CD4-positive, CD25-positive, alpha-beta regulatory T cell (primary cell): Measurements from ENCODE around the gene FHAD1. TPM values are rescaled to one million over a fixed set of nuclear protein-coding genes. Genes with fewer than 3 reads are reported as not detected.
A peak's percentile ranks its signal among the peaks of the same experiment; 100 is the strongest.
"Not testable (repeated sequence)": the region's sequence is repeated elsewhere in the genome, so short reads cannot be mapped to it uniquely, and the experiment has no call there.

ENCODE experiments used
- ATAC-seq, 2 donors: fragments of 150-1000 bp; cut with Tn5 transposase; one replicate each; pipeline ENCODE4 v1.10.0; 2021; ENCODE audit warnings: low read depth in 2 of 2, moderate number of reproducible peaks in 2 of 2, moderate library complexity in 1 of 2
- DNase-seq, 3 donors: peaks; one replicate each; pipeline versions ENCODE4 v3.0.0 to v3.0.0-alpha.2; 2012 to 2022; ENCODE audit warnings: mixed read lengths in 1 of 3
- H3K27ac ChIP-seq: one replicate; pipeline ENCODE4 v1.7.0; 2013; ENCODE audit warnings: mild to moderate bottlenecking, low read length; ENCODE audit not compliant: insufficient read depth, poor library complexity, severe bottlenecking
- H3K27me3 ChIP-seq: one replicate; pipeline ENCODE4 v1.7.0; 2013; ENCODE audit warnings: low read length; ENCODE audit not compliant: control insufficient read depth, insufficient read depth
- H3K36me3 ChIP-seq: one replicate; pipeline ENCODE4 v1.7.0; 2013; ENCODE audit warnings: mild to moderate bottlenecking, low read length, moderate library complexity; ENCODE audit not compliant: control insufficient read depth, insufficient read depth
- H3K4me1 ChIP-seq: 2 replicates; pipeline ENCODE4 v1.7.0; 2013; ENCODE audit warnings: mild to moderate bottlenecking, low read length; ENCODE audit not compliant: insufficient read depth, control insufficient read depth, poor library complexity, severe bottlenecking
- H3K4me3 ChIP-seq: one replicate; pipeline ENCODE4 v1.7.0; 2013; ENCODE audit warnings: low read depth, mild to moderate bottlenecking, low read length, moderate library complexity
- H3K9me3 ChIP-seq, 2 experiments: 1 replicate in 1 of 2; 2 replicates in 1 of 2; pipeline ENCODE4 v1.7.0; 2013; ENCODE audit warnings: low read length in 2 of 2, mild to moderate bottlenecking in 1 of 2, moderate library complexity in 1 of 2; ENCODE audit not compliant: control insufficient read depth in 2 of 2
- H3K27ac Mint-ChIP-seq, 3 donors: one replicate each; pipeline ENCODE4 v1.8.0; 2020 to 2022; ENCODE audit warnings: mild to moderate bottlenecking in 3 of 3, mixed read lengths in 3 of 3, moderate library complexity in 2 of 3
- H3K27me3 Mint-ChIP-seq: one replicate; pipeline ENCODE4 v1.8.0; 2022; ENCODE audit warnings: mild to moderate bottlenecking, mixed read lengths
- H3K36me3 Mint-ChIP-seq: one replicate; pipeline ENCODE4 v1.8.0; 2020; ENCODE audit warnings: mixed read lengths
- H3K4me1 Mint-ChIP-seq, 4 donors: one replicate each; pipeline ENCODE4 v1.8.0; 2020 to 2022; ENCODE audit warnings: mixed read lengths in 4 of 4, mild to moderate bottlenecking in 1 of 4
- H3K4me3 Mint-ChIP-seq, 4 donors: one replicate each; pipeline ENCODE4 v1.8.0; 2020 to 2022; ENCODE audit warnings: mild to moderate bottlenecking in 4 of 4, mixed read lengths in 4 of 4, moderate library complexity in 3 of 4
- H3K9me3 Mint-ChIP-seq, 7 donors: one replicate each; pipeline ENCODE4 v1.8.0; 2020 to 2022; ENCODE audit warnings: mixed read lengths in 7 of 7, mild to moderate bottlenecking in 3 of 7, moderate library complexity in 2 of 7
- polyA plus RNA-seq, 4 donors: library from polyadenylated mRNA; unstranded; fragments of 300-500 nt; fragmentation: Illumina TruSeq; gene quantifications; one replicate each; pipeline ENCODE4 v1.2.3, GENCODE V29; 2021
- total RNA-seq: library from RNA; stranded (reverse); gene quantifications from one replicate; pipeline ENCODE4 v1.2.3, GENCODE V29; 2022

Gene FHAD1
- total and polyA plus RNA-seq, 5 donors from 2014 or later = not detected

DNA sequence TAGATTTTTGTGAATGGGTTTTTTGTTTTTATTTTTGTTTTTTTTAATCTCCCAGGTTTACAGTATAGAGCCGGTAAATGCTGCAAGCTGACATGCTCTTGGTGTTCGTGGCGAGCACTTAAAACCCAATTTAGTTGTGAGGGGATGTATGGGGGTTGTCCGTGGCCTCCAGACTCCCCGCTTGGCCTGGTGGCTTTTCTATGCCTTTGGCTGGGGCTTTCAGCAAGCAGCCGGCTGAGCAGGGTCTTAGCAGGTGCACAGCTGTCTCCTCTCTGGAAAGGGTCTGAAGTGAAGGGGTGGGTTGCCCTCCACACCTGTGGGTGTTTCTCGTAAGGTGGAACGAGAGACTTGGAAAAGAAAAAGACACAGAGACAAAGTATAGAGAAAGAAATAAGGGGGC is 131.7 kb downstream of the FHAD1 start:
- H3K27me3 ChIP-seq = no peaks in the 10 kb centered on the region
- H3K9me3 ChIP-seq = no peaks in the 10 kb centered on the region
- H3K4me1 Mint-ChIP-seq = peaks cover 0 to 5% (median 0%) of the 10 kb centered on the region in 4 donors
- H3K9me3 Mint-ChIP-seq = no peaks in the 10 kb centered on the region
- ATAC-seq (no peak), DNase-seq (no peak)
- H3K27me3 Mint-ChIP-seq = peaks cover 26% of the 10 kb centered on the region
- H3K4me1 ChIP-seq = no peaks in the 10 kb centered on the region
- no peak overlapping the region for H3K27ac Mint-ChIP-seq
- H3K4me3 Mint-ChIP-seq = no peak overlapping the region
- no peaks in the 10 kb centered on the region for H3K36me3 Mint-ChIP-seq
- no peak overlapping the region for H3K27ac ChIP-seq
- H3K4me3 ChIP-seq = no peak overlapping the region
- H3K36me3 ChIP-seq = no peaks in the 10 kb centered on the region

- DNase-seq, H3K9me3 Mint-ChIP-seq, H3K4me3 ChIP-seq, H3K4me3 Mint-ChIP-seq, H3K27ac ChIP-seq, H3K27me3 ChIP-seq, H3K4me1 ChIP-seq, H3K36me3 ChIP-seq, ATAC-seq, H3K36me3 Mint-ChIP-seq, H3K9me3 ChIP-seq, H3K27ac Mint-ChIP-seq, H3K4me1 Mint-ChIP-seq: not testable (repeated sequence)
- H3K27me3 Mint-ChIP-seq = peaks cover 25% of the 10 kb centered on the region
These were observed 132.1 kb downstream of the FHAD1 start for GRCh38 chr1:15379151-15379550.

DNA sequence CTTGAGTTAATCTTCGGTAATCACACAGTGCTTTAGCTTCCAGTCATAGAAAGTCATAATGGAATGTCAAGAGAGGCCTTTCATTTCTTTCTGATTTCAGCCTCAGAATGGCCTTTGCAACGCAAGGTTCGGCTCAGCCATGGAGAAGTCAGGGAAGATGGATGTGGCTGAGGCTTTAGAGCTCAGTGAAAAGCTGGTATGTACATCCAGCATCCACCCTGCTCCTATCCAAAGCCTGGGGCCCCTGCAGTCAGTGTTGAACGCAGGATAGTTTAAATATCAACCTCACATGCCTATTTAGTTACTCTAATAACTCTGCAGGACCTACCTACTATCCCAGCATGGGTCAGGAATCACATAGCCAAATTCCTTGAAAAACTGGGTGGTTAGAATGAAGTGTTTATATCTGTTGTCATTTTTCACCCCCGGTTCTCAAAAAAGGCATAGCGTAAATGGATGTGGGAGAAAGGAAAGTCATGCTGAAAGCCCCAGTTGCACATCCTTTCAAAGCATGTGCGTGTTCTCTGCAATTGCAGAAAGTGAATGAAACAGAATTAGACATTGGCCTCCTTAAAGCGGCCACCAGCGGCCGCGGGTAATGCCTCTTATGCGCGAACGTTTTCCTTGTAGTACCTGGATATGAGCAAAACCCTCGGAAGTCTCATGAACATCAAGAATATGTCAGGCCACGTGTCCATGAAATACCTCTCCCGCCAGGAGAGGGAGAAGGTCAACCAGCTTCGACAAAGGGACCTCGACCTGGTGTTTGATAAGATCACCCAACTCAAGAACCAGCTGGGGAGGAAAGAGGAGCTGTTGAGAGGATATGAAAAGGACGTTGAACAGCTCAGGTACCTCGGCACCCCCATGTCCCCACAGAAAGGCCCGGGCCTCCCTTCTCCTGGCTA is 133.8 kb downstream of the FHAD1 start:
- Histone ChIP-seq H3K9me3 (no peaks in the 10 kb centered on the region), H3K4me1 (no peaks in the 10 kb centered on the region), H3K27ac (no peak overlapping the region), H3K4me3 (no peak overlapping the region), H3K36me3 (no peaks in the 10 kb centered on the region), H3K27me3 (peaks cover 4% of the 10 kb centered on the region)
- peaks cover 30% of the 10 kb centered on the region for H3K27me3 Mint-ChIP-seq
- no peaks in the 10 kb centered on the region for H3K36me3 Mint-ChIP-seq
- no peak overlapping the region for H3K4me3 Mint-ChIP-seq
- ATAC-seq (no peak), DNase-seq (no peak)
- H3K4me1 Mint-ChIP-seq = peaks cover 0 to 7% (median 3%) of the 10 kb centered on the region in 4 donors
- H3K27ac Mint-ChIP-seq = no peak overlapping the region
- H3K9me3 Mint-ChIP-seq = no peaks in the 10 kb centered on the region

DNA sequence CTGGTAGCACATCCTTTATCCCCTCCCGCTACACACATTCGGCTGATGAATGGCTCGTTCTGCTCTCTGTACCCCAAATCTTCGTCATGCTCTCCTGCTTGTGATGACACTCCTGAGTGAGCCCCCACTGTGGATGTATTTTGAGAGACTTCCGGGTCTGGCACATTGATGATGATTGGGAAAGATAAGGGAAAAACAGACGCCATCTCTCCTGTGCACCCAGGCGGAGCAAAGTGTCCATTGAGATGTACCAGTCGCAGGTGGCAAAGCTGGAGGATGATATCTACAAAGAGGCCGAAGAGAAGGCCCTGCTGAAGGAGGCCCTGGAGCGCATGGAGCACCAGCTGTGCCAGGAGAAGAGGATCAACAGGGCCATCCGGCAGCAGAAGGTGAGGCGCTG is 134.8 kb downstream of the FHAD1 start:
- DNase-seq = no peak
- H3K36me3 ChIP-seq = no peaks in the 10 kb centered on the region
- H3K36me3 Mint-ChIP-seq = no peaks in the 10 kb centered on the region
- H3K9me3 Mint-ChIP-seq = no peaks in the 10 kb centered on the region
- peaks cover 2 to 7% (median 5%) of the 10 kb centered on the region in 4 donors for H3K4me1 Mint-ChIP-seq
- ATAC-seq = no peak
- H3K4me3 ChIP-seq = no peak overlapping the region
- no peaks in the 10 kb centered on the region for H3K4me1 ChIP-seq
- no peak overlapping the region for H3K27ac ChIP-seq
- H3K27ac Mint-ChIP-seq = no peak overlapping the region
- peaks cover 4% of the 10 kb centered on the region for H3K27me3 ChIP-seq
- no peaks in the 10 kb centered on the region for H3K9me3 ChIP-seq
- H3K27me3 Mint-ChIP-seq = peaks cover 39% of the 10 kb centered on the region
- no peak overlapping the region for H3K4me3 Mint-ChIP-seq

DNA sequence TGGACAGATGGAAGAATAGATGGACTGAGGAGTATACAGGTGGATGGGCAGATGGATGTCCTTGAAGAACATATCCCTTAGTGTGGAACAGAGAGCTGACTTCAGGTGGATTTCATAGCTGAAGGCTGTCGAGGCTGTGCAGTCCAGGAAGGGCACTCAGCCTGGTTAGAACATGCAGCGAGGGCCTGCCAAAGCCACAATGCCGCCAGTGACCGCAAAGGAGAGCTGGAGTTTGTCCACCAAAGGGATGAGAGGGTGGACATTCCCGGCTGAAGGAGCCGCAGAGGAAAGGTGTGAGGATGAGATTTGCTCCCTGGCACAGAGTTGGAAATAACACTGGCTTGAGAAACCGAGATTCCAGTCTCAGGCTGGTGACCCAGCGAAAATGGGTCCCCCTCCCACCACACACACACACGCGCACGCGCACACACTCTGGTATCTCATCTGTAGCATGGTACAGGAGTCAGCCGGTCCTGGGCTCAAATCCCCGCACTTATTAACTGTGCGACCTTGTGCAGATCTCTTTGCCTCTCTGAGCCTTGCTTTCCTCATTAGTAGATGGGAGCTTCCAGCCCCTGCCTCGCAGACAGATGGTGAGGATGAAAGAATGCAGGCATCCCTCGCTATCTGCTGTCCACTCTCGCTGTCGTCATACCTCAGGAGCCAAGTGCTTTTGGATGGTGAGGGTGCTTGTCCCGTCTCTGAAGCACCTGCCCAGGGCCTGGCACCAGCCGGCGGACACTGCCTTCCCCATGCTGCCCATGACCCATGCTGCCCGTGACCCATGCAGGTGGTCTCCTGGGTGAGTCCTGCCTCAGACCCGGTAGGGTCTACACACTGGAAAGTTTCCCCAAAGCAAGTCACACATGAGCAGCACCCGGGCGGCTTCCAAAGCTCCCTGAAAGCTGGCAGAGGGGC is 135.8 kb downstream of the FHAD1 start:
- Histone ChIP-seq H3K27ac (no peak overlapping the region), H3K4me1 (no peaks in the 10 kb centered on the region), H3K36me3 (no peaks in the 10 kb centered on the region), H3K4me3 (no peak overlapping the region), H3K27me3 (peaks cover 4% of the 10 kb centered on the region), H3K9me3 (no peaks in the 10 kb centered on the region)
- ATAC-seq (no peak), DNase-seq (no peak)
- Mint-ChIP-seq H3K27ac (no peak overlapping the region), H3K9me3 (no peaks in the 10 kb centered on the region), H3K36me3 (no peaks in the 10 kb centered on the region), H3K27me3 (peaks cover 42% of the 10 kb centered on the region), H3K4me1 (peaks cover 2 to 7% (median 5%) of the 10 kb centered on the region in 4 donors), H3K4me3 (no peak overlapping the region)

GRCh38 chr1:15383810-15384209 is 136.8 kb downstream of the FHAD1 start:
- Mint-ChIP-seq H3K4me1 (peaks cover 2 to 7% (median 5%) of the 10 kb centered on the region in 4 donors), H3K36me3 (no peaks in the 10 kb centered on the region), H3K4me3 (no peak overlapping the region), H3K27me3 (peaks cover 42% of the 10 kb centered on the region), H3K9me3 (no peaks in the 10 kb centered on the region), H3K27ac (no peak overlapping the region)
- H3K27ac ChIP-seq = no peak overlapping the region
- no peaks in the 10 kb centered on the region for H3K9me3 ChIP-seq
- H3K4me3 ChIP-seq = no peak overlapping the region
- peaks cover 4% of the 10 kb centered on the region for H3K27me3 ChIP-seq
- H3K4me1 ChIP-seq = no peaks in the 10 kb centered on the region
- DNase-seq (no peak), ATAC-seq (no peak)
- H3K36me3 ChIP-seq = no peaks in the 10 kb centered on the region

DNA sequence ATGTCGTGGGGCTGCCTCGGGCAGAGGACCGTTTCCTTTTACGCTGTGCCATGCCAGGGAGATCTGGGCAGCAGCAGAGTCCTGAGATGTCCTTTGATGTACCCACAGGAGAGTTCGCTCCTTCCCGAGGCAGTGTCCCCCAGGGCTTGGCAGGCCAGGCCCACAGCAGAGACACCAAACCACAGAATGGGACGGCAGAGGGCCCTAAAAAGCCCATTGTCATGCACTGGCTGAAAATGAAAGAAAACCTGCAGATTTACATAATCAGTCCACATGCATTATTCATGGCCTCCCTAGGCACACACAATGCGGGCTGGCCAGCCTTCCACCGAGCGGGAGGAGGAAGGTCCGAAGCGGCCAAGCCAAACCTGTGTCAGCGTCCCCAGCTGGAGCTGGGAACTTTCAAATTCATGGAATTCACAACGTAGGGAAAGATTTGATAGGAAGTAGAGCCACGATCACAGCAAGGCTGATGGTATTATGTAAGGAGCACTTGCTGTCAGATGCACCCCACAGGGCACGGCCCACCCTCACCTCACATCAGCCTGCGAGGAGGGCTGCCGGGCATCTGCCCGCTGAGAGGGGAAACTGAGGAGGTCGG is 137.4 kb downstream of the FHAD1 start:
- peak in 1 of 2 donors; percentile 43 for ATAC-seq
- Histone ChIP-seq H3K4me1 (no peaks in the 10 kb centered on the region), H3K27ac (no peak overlapping the region), H3K36me3 (no peaks in the 10 kb centered on the region), H3K9me3 (no peaks in the 10 kb centered on the region), H3K27me3 (peaks cover 4% of the 10 kb centered on the region), H3K4me3 (no peak overlapping the region)
- Mint-ChIP-seq H3K36me3 (no peaks in the 10 kb centered on the region), H3K4me1 (peaks cover 2 to 7% (median 5%) of the 10 kb centered on the region in 4 donors), H3K4me3 (no peak overlapping the region), H3K9me3 (no peaks in the 10 kb centered on the region), H3K27me3 (peaks cover 45% of the 10 kb centered on the region), H3K27ac (no peak overlapping the region)
- no peak for DNase-seq
